HepG2 (cell line): ENCODE measurements around the gene SLC25A46.

Experiments used
- EZH2 ChIP-seq: conservative IDR thresholded peaks from 2 replicates; pipeline ENCODE4 v1.6.1; 2012; ENCODE audit warnings: mild to moderate bottlenecking, low read depth, low read length, moderate library complexity
- HIC2 ChIP-seq: sonication (generic); formaldehyde crosslinking; IDR thresholded peaks from 2 replicates; pipeline ENCODE4 v1.9.0; 2022; ENCODE audit warnings: low read depth, missing genetic modification reagents
- NKX3-1 ChIP-seq: sonication (generic); formaldehyde crosslinking; IDR thresholded peaks from 2 replicates; pipeline ENCODE4 v1.5.0; 2020; ENCODE audit warnings: missing genetic modification reagents
- POLR2A ChIP-seq, 2 experiments: IDR thresholded peaks; 2 replicates each; pipeline ENCODE4 v1.6.1; 2011; ENCODE audit warnings: low read depth in 2 of 2, low read length in 2 of 2, mild to moderate bottlenecking in 1 of 2, moderate library complexity in 1 of 2; ENCODE audit not compliant: insufficient read depth in 1 of 2
- ZBTB10 ChIP-seq: sonication (generic); formaldehyde crosslinking; IDR thresholded peaks from 2 replicates; pipeline ENCODE4 v1.4.0; 2020; ENCODE audit warnings: missing genetic modification reagents, borderline replicate concordance
- ZNF274 ChIP-seq: sonication (generic); formaldehyde crosslinking; IDR thresholded peaks from 2 replicates; pipeline ENCODE4 v1.5.1; 2020; ENCODE audit warnings: mild to moderate bottlenecking, missing genetic modification reagents
- ZNF609 ChIP-seq: sonication (generic); formaldehyde crosslinking; IDR thresholded peaks from 2 replicates; pipeline ENCODE4 v1.4.0; 2020; ENCODE audit warnings: mild to moderate bottlenecking, missing genetic modification reagents, borderline replicate concordance
- ZNF891 ChIP-seq: sonication (generic); formaldehyde crosslinking; IDR thresholded peaks from 2 replicates; pipeline ENCODE4 v1.5.0; 2020; ENCODE audit warnings: mild to moderate bottlenecking, missing genetic modification reagents

- TF ChIP-seq ZNF609 (CRISPR knock-in tag) = no peak
- no peak for TF ChIP-seq ZBTB10 (CRISPR knock-in tag)
- no peak for TF ChIP-seq NKX3-1 (CRISPR knock-in tag)
- TF ChIP-seq EZH2 = no peak
- TF ChIP-seq ZNF274 (CRISPR knock-in tag) = no peak
- no peak for TF ChIP-seq HIC2 (CRISPR knock-in tag)
- TF ChIP-seq POLR2A (IDR thresholded peaks at IDR 0.05; ENCODE audit: insufficient read depth in 1 of 2, low read depth in 2 of 2, low read length in 2 of 2) = no peak
- no peak for TF ChIP-seq ZNF891 (CRISPR knock-in tag)
Observed at GRCh38 chr5:110702704-110703103, 36.1 kb upstream of the SLC25A46 start.
